BJ (cell line): Measurements from ENCODE around the gene ARL6. TPM values are rescaled to one million over a fixed set of nuclear protein-coding genes. Genes with fewer than 3 reads are reported as not detected.

Source experiments
- CTCF ChIA-PET: fragments of 350-600 bp; formaldehyde crosslinking; extraction: SDS; loops from one replicate; lab custom pipeline; 2021; ENCODE audit warnings: antibody characterized with exemption, inconsistent platforms; lab: Yijun Ruan, JAX
- POLR2A ChIA-PET: fragments of 300-600 bp; sonication (Branson Sonifier 250); formaldehyde crosslinking; extraction: SDS; loops from one replicate; lab custom pipeline; 2021; ENCODE audit warnings: antibody characterized with exemption; lab: Charles Lee
- DNase-seq: peaks from one replicate; pipeline ENCODE4 v3.0.0-alpha.2; 2011; ENCODE audit warnings: low read depth
- H3K27me3 ChIP-seq: 2 replicates; pipeline ENCODE4 v1.6.0; 2011; ENCODE audit warnings: low read length; ENCODE audit not compliant: control insufficient read depth, insufficient read depth
- H3K36me3 ChIP-seq: 2 replicates; pipeline ENCODE4 v1.5.1; 2011; ENCODE audit warnings: low read length; ENCODE audit not compliant: control insufficient read depth, insufficient read depth
- H3K4me3 ChIP-seq: 2 replicates; pipeline ENCODE4 v1.5.1; 2011; ENCODE audit warnings: low read depth, mild to moderate bottlenecking, control low read depth, low read length
- polyA minus RNA-seq: library from RNA; depleted of rRNA, polyadenylated mRNA; stranded (reverse); fragments of >200 nt; gene quantifications from 2 replicates; pipeline ENCODE4 v1.2.3, GENCODE V29; 2011; rRNA and poly(A)+ RNA removed
- polyA plus RNA-seq: library from polyadenylated mRNA; depleted of rRNA; stranded (reverse); fragments of >200 nt; gene quantifications from 2 replicates; pipeline ENCODE4 v1.2.3, GENCODE V29; 2011; rRNA removed
- TF ChIP-seq, protein P1 (sequence below): IDR thresholded peaks from 2 replicates; pipeline ENCODE4 v1.5.1; 2011; ENCODE audit warnings: low read depth, mild to moderate bottlenecking, control low read depth, inconsistent platforms, low read length, moderate library complexity; ENCODE audit not compliant: insufficient read depth

ARL6 gene, protein sequence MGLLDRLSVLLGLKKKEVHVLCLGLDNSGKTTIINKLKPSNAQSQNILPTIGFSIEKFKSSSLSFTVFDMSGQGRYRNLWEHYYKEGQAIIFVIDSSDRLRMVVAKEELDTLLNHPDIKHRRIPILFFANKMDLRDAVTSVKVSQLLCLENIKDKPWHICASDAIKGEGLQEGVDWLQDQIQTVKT
- polyA plus RNA-seq (2.0 and 4.8 TPM in 2 replicates), polyA minus RNA-seq (6.2 and 13.5 TPM in 2 replicates)

DNA sequence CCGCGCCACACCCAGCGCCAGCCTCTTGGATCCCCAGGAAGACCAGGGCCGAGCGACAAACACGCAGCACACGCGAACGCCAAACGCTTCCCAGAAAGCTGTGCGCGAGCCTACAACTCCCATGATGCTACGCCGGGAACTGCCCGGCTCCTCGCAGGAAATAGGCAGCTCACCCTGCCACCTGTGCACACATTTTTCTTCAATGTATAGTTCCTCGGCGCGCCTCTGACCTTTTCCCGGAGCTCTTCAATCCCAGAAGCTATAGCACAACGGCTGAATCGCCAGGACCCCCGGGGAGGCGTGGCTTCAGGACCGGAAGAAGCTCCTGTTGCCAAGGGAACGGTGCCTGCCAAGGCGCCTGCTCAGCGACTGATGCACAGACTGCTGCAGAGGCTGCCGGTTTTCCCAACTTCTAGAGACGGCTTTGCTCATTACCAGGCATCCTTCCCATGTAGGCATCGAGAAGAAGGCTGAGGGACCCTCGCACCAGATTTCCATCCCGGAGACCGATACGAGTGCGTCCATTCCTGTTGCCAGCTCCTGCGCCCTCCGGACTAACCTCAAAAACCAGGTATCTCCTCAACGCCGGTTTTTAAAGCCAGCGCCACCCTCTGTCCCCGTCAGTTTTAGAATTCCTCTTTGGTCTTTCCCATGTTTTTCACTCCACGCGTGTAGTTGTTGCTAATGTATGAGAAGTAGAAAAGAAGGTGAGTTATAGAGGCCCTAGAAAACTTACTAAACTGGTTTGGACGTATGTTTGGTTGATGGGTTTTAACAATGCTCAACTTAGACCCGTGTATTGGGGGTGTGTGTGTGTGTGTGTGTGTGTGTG is at the start of gene ARL6:
Gene ARL6 (plus strand): TSS at position 352 of the 832 bp plus-strand sequence. CDS start 3,350 bp downstream, outside the sequence.
- H3K4me3 ChIP-seq = peak within 1 kb of the TSS; percentile 61
- ChIA-PET POLR2A (no interaction called here), CTCF (interaction anchor here (0.7 to 1.6 kb wide), 4 partner anchors 23 to 259 kb away, joined by 3 read pairs; partner anchors contain the start of gene CRYBG3)
- no peaks in the 10 kb centered on the region for H3K27me3 ChIP-seq
- peak; percentile 50 for DNase-seq
- no peaks in the 10 kb centered on the region for H3K36me3 ChIP-seq
- TF ChIP-seq, protein P1, sequence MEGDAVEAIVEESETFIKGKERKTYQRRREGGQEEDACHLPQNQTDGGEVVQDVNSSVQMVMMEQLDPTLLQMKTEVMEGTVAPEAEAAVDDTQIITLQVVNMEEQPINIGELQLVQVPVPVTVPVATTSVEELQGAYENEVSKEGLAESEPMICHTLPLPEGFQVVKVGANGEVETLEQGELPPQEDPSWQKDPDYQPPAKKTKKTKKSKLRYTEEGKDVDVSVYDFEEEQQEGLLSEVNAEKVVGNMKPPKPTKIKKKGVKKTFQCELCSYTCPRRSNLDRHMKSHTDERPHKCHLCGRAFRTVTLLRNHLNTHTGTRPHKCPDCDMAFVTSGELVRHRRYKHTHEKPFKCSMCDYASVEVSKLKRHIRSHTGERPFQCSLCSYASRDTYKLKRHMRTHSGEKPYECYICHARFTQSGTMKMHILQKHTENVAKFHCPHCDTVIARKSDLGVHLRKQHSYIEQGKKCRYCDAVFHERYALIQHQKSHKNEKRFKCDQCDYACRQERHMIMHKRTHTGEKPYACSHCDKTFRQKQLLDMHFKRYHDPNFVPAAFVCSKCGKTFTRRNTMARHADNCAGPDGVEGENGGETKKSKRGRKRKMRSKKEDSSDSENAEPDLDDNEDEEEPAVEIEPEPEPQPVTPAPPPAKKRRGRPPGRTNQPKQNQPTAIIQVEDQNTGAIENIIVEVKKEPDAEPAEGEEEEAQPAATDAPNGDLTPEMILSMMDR = peak; percentile 33; the same call in 1 of the 2 replicates

DNA sequence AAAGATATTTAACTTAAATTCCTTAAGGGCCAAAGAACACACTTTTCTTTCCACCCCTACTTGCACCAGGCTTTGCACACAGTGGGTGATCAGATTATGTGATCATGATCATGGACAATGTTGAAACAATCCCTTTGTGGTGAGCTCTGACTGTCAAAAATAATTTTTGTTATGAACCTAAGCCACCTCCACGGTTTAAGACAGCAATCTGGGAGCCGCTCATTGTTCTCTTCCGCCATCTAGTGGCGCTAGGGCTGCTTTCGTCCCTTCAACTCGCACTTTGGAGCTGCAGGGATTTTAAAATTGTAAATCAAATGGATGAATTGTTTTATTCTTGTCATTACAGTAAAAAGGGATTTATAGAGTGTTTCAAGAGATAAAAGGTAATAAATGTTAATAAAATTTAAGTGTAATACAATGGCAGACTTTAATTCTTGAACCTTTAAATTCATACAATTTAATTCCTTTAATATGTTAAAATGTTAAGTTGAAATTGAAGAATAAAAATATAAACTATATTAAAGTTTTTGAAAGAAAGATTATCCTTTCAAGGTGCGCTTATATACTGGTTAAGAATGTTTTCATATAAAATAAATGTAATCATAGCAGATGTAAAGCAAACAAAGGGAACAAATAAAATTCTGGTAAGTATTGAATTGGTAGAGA is 45.3 kb upstream of the ARL6 start:
- peak; percentile 7 for DNase-seq
- TF ChIP-seq, protein P1 = peak; percentile 97
- no peaks in the 10 kb centered on the region for H3K27me3 ChIP-seq
- no peaks in the 10 kb centered on the region for H3K36me3 ChIP-seq
- ChIA-PET CTCF (interaction anchor here (0.6 to 2.3 kb wide), 14 partner anchors 9 to 303 kb away, joined by 3 to 13 read pairs (median 4); no protein-coding TSS in a partner anchor), POLR2A (no interaction called here)
- H3K4me3 ChIP-seq = no peak overlapping the region

DNA sequence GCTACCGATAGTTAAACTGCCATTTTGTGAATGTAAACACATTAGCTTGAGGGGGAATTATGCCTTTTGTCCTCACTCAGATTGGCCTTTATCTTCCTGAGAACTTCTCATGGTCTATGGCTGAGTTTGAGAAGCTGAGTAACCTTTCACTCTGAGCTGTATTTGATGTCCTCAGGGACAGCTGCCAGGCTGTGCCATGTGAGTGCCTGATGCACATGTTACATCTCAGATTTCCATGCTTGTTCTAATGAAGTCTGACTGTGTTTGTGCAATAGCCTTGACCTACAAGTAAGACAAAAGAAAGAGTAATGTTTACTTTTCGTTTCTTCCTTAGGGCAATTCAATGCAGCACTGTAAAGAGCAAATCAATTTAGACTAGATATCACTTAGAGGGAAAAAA is 44.1 kb upstream of the ARL6 start:
- no peaks in the 10 kb centered on the region for H3K36me3 ChIP-seq
- no peaks in the 10 kb centered on the region for H3K27me3 ChIP-seq
- H3K4me3 ChIP-seq = no peak overlapping the region
- TF ChIP-seq, protein P1 = no peak
- POLR2A ChIA-PET = no interaction called here
- CTCF ChIA-PET = interaction anchor here (0.6 to 2.3 kb wide), 6 partner anchors 8 to 857 kb away, joined by 3 to 13 read pairs (median 3); no protein-coding TSS in a partner anchor
- no peak for DNase-seq

DNA sequence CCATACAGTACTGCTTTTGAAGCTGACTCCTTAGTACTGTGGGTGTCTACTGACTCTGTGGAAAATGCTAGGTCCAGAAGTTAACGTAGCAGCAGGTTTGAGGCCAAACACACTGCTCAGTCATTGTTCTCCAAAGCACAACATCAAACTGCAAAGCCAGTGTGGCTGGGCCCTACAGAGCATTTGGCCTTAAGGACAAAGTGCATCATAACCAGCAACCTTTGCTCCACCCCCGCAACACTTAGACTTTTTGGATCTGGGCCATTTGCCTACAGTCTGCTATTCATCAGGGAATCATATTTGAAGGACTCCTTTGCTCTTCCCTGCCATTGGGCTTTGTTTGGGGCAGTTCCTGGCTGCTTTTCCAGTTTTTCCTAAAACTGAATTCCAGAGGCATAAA is 43.1 kb upstream of the ARL6 start:
- TF ChIP-seq, protein P1 = no peak
- Histone ChIP-seq H3K27me3 (no peaks in the 10 kb centered on the region), H3K4me3 (no peak overlapping the region), H3K36me3 (no peaks in the 10 kb centered on the region)
- DNase-seq = no peak
- CTCF ChIA-PET = no interaction called here
- POLR2A ChIA-PET = no interaction called here

DNA sequence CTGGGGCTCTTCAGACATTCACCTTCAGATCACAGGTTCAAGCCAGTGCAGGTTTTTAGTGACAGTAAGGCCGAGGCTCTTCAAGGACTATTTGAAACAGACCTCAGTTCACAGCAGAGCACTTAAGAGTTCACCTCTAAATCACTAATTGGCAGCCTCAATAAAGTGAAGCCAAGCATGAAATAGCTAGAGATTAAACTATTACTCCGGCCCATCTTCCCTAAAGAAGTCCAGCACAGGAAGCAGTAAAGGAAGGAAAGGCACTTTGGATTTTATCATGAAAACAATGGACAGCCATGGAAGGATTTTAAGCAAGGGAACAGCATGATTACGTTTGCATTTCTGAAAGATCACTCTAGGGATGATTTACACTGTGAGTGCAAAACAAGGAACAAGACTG is 27.6 kb upstream of the ARL6 start:
- no peaks in the 10 kb centered on the region for H3K27me3 ChIP-seq
- TF ChIP-seq, protein P1 = no peak
- DNase-seq = no peak
- no peaks in the 10 kb centered on the region for H3K36me3 ChIP-seq
- ChIA-PET CTCF (interaction anchor here (0.9 kb wide), 1 partner anchor 10 kb away, joined by 3 read pairs; no protein-coding TSS in a partner anchor), POLR2A (no interaction called here)
- H3K4me3 ChIP-seq = no peak overlapping the region
